ENCODE results near the gene STRADA. TPM values are rescaled to one million over a fixed set of nuclear protein-coding genes. Genes with fewer than 3 reads are reported as not detected.

Gene STRADA
- total and polyA plus RNA-seq, 2 experiments from 2014 or later: 18.0 to 28.8 TPM

DNA sequence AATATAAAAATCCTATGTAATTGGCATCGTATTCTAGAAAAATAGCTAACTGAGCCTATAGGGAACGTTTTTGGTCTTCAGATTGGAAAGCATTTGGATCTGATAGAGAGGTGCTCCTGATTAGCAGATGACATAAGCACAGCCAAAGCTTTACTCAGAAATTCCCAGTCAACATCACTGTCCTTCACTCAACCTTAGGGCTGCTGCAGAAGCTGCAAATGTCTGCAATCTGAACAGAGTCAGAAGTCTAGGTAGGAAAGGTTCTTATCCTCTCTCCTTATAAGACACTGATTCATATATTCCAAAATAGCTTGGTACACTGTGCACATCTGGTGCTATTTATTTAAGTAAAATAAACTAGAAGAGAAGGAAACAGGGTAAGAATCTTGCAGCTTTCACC is 19.2 kb downstream of the STRADA start:
- Mint-ChIP-seq H3K4me3 (no peak overlapping the region), H3K4me1 (no peaks in the 10 kb centered on the region), H3K36me3 (ENCODE audit: low read depth) (peaks cover 14% of the 10 kb centered on the region; the same call in 2 of the 3 replicates), H3K27ac (no peak overlapping the region), H3K9me3 (no peaks in the 10 kb centered on the region), H3K27me3 (ENCODE audit: insufficient read depth, low read depth, poor library complexity) (peaks cover 3% of the 10 kb centered on the region)
- no peak overlapping the region for H3K4me3 ChIP-seq
- no peaks in the 10 kb centered on the region for H3F3A ChIP-seq (replicated peaks; ENCODE audit: low read depth)
- no peak overlapping the region for H3K4me2 ChIP-seq
- no peaks in the 10 kb centered on the region; the same call in 1 of the 2 replicates for H4K20me1 ChIP-seq (replicated peaks; ENCODE audit: insufficient read depth)
- peaks cover 5% of the 10 kb centered on the region; the same call in 1 of the 2 replicates for H3K36me3 ChIP-seq (ENCODE audit: insufficient read depth)
- no peak for TF ChIP-seq ZNF331 (CRISPR knock-in tag; IDR thresholded peaks at IDR 0.05; ENCODE audit: low read depth)
- TF ChIP-seq, protein P1, sequence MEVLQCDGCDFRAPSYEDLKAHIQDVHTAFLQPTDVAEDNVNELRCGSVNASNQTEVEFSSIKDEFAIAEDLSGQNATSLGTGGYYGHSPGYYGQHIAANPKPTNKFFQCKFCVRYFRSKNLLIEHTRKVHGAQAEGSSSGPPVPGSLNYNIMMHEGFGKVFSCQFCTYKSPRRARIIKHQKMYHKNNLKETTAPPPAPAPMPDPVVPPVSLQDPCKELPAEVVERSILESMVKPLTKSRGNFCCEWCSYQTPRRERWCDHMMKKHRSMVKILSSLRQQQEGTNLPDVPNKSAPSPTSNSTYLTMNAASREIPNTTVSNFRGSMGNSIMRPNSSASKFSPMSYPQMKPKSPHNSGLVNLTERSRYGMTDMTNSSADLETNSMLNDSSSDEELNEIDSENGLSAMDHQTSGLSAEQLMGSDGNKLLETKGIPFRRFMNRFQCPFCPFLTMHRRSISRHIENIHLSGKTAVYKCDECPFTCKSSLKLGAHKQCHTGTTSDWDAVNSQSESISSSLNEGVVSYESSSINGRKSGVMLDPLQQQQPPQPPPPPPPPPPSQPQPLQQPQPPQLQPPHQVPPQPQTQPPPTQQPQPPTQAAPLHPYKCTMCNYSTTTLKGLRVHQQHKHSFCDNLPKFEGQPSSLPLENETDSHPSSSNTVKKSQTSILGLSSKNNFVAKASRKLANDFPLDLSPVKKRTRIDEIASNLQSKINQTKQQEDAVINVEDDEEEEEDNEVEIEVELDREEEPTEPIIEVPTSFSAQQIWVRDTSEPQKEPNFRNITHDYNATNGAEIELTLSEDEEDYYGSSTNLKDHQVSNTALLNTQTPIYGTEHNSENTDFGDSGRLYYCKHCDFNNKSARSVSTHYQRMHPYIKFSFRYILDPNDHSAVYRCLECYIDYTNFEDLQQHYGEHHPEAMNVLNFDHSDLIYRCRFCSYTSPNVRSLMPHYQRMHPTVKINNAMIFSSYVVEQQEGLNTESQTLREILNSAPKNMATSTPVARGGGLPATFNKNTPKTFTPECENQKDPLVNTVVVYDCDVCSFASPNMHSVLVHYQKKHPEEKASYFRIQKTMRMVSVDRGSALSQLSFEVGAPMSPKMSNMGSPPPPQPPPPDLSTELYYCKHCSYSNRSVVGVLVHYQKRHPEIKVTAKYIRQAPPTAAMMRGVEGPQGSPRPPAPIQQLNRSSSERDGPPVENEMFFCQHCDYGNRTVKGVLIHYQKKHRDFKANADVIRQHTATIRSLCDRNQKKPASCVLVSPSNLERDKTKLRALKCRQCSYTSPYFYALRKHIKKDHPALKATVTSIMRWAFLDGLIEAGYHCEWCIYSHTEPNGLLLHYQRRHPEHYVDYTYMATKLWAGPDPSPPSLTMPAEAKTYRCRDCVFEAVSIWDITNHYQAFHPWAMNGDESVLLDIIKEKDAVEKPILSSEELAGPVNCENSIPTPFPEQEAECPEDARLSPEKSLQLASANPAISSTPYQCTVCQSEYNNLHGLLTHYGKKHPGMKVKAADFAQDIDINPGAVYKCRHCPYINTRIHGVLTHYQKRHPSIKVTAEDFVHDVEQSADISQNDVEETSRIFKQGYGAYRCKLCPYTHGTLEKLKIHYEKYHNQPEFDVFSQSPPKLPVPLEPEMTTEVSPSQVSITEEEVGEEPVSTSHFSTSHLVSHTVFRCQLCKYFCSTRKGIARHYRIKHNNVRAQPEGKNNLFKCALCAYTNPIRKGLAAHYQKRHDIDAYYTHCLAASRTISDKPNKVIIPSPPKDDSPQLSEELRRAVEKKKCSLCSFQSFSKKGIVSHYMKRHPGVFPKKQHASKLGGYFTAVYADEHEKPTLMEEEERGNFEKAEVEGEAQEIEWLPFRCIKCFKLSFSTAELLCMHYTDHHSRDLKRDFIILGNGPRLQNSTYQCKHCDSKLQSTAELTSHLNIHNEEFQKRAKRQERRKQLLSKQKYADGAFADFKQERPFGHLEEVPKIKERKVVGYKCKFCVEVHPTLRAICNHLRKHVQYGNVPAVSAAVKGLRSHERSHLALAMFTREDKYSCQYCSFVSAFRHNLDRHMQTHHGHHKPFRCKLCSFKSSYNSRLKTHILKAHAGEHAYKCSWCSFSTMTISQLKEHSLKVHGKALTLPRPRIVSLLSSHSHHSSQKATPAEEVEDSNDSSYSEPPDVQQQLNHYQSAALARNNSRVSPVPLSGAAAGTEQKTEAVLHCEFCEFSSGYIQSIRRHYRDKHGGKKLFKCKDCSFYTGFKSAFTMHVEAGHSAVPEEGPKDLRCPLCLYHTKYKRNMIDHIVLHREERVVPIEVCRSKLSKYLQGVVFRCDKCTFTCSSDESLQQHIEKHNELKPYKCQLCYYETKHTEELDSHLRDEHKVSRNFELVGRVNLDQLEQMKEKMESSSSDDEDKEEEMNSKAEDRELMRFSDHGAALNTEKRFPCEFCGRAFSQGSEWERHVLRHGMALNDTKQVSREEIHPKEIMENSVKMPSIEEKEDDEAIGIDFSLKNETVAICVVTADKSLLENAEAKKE (CRISPR knock-in tag; IDR thresholded peaks at IDR 0.05): no peak
- no peak for TF ChIP-seq ZNF114 (CRISPR knock-in tag; IDR thresholded peaks at IDR 0.05)
- TF ChIP-seq, protein P2, sequence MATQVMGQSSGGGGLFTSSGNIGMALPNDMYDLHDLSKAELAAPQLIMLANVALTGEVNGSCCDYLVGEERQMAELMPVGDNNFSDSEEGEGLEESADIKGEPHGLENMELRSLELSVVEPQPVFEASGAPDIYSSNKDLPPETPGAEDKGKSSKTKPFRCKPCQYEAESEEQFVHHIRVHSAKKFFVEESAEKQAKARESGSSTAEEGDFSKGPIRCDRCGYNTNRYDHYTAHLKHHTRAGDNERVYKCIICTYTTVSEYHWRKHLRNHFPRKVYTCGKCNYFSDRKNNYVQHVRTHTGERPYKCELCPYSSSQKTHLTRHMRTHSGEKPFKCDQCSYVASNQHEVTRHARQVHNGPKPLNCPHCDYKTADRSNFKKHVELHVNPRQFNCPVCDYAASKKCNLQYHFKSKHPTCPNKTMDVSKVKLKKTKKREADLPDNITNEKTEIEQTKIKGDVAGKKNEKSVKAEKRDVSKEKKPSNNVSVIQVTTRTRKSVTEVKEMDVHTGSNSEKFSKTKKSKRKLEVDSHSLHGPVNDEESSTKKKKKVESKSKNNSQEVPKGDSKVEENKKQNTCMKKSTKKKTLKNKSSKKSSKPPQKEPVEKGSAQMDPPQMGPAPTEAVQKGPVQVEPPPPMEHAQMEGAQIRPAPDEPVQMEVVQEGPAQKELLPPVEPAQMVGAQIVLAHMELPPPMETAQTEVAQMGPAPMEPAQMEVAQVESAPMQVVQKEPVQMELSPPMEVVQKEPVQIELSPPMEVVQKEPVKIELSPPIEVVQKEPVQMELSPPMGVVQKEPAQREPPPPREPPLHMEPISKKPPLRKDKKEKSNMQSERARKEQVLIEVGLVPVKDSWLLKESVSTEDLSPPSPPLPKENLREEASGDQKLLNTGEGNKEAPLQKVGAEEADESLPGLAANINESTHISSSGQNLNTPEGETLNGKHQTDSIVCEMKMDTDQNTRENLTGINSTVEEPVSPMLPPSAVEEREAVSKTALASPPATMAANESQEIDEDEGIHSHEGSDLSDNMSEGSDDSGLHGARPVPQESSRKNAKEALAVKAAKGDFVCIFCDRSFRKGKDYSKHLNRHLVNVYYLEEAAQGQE (IDR thresholded peaks at IDR 0.05; ENCODE audit: unreplicated experiment): no peak
- no peak for TF ChIP-seq JUNB (IDR thresholded peaks at IDR 0.05; ENCODE audit: unreplicated experiment)
- TF ChIP-seq, protein P3, sequence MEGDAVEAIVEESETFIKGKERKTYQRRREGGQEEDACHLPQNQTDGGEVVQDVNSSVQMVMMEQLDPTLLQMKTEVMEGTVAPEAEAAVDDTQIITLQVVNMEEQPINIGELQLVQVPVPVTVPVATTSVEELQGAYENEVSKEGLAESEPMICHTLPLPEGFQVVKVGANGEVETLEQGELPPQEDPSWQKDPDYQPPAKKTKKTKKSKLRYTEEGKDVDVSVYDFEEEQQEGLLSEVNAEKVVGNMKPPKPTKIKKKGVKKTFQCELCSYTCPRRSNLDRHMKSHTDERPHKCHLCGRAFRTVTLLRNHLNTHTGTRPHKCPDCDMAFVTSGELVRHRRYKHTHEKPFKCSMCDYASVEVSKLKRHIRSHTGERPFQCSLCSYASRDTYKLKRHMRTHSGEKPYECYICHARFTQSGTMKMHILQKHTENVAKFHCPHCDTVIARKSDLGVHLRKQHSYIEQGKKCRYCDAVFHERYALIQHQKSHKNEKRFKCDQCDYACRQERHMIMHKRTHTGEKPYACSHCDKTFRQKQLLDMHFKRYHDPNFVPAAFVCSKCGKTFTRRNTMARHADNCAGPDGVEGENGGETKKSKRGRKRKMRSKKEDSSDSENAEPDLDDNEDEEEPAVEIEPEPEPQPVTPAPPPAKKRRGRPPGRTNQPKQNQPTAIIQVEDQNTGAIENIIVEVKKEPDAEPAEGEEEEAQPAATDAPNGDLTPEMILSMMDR (conservative IDR thresholded peaks at IDR 0.05; ENCODE audit: low read depth in 2 of 2): no peak
- TF ChIP-seq, protein P4, sequence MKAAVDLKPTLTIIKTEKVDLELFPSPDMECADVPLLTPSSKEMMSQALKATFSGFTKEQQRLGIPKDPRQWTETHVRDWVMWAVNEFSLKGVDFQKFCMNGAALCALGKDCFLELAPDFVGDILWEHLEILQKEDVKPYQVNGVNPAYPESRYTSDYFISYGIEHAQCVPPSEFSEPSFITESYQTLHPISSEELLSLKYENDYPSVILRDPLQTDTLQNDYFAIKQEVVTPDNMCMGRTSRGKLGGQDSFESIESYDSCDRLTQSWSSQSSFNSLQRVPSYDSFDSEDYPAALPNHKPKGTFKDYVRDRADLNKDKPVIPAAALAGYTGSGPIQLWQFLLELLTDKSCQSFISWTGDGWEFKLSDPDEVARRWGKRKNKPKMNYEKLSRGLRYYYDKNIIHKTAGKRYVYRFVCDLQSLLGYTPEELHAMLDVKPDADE (IDR thresholded peaks at IDR 0.05): no peak
- TF ChIP-seq EZH2phosphoT487 (IDR thresholded peaks at IDR 0.05; ENCODE audit: unreplicated experiment): no peak
- TF ChIP-seq CREB1 (CRISPR knock-in tag; IDR thresholded peaks at IDR 0.05; ENCODE audit: low read depth): no peak
- no peak for TF ChIP-seq POLR2AphosphoS5 (IDR thresholded peaks at IDR 0.05; ENCODE audit: low read depth)
- no peak for TF ChIP-seq STAT1 (IDR thresholded peaks at IDR 0.05; ENCODE audit: unreplicated experiment)
- no peak for TF ChIP-seq EZH2 (IDR thresholded peaks at IDR 0.05; ENCODE audit: low read depth, unreplicated experiment)
- no peak for TF ChIP-seq NANOG (IDR thresholded peaks at IDR 0.05; ENCODE audit: borderline replicate concordance)
- no peaks in the 10 kb centered on the region for H3K79me2 ChIP-seq (replicated peaks; ENCODE audit: insufficient read depth)
- no peak for ATAC-seq
- H2AFZ ChIP-seq: no peak overlapping the region
- H3K27ac ChIP-seq (ENCODE audit: low read depth): no peak overlapping the region
- H3K9me2 ChIP-seq (ENCODE audit: insufficient read depth): no peaks in the 10 kb centered on the region
- H3K4me1 ChIP-seq (ENCODE audit: insufficient read depth): no peaks in the 10 kb centered on the region
- DNase-seq (ENCODE audit: low spot score): no peak
- no peaks in the 10 kb centered on the region for H3K27me3 ChIP-seq (ENCODE audit: insufficient read depth)
